K562 (cell line): ENCODE results near the gene PLPP4.

ENCODE experiments used
- CBX5 ChIP-seq: IDR thresholded peaks from 2 replicates; pipeline ENCODE4 v1.6.1; 2014; ENCODE audit warnings: low read depth, borderline replicate concordance
- CTCF ChIP-seq, 3 experiments: IDR thresholded peaks in 2 of 3; conservative IDR thresholded peaks in 1 of 3; 2 replicates each; pipeline ENCODE4 v1.5.1; 2011 to 2012; ENCODE audit warnings: low read length in 3 of 3, mild to moderate bottlenecking in 3 of 3, control low read depth in 2 of 3, improper control_type of control experiment in 1 of 3, inconsistent platforms in 1 of 3, low read depth in 1 of 3, mixed read lengths in 1 of 3, moderate library complexity in 1 of 3; ENCODE audit not compliant: insufficient read depth in 2 of 3
- ESRRA ChIP-seq: fragments of 450-650 bp; IDR thresholded peaks from 2 replicates; pipeline ENCODE4 v1.6.1; 2014; ENCODE audit warnings: low read depth, mild to moderate bottlenecking, moderate library complexity, borderline replicate concordance
- ETS1 ChIP-seq: conservative IDR thresholded peaks from 2 replicates; pipeline ENCODE4 v1.6.1; 2011; ENCODE audit warnings: low read depth, mild to moderate bottlenecking, low read length; ENCODE audit not compliant: control insufficient read depth
- JUND ChIP-seq, 2 experiments: IDR thresholded peaks; 2 replicates in 1 of 2; 3 replicates in 1 of 2; pipeline ENCODE4 v1.6.1; 2011; ENCODE audit warnings: borderline replicate concordance in 2 of 2, low read depth in 2 of 2, low read length in 2 of 2, improper control_type of control experiment in 1 of 2, missing biosample characterization in 1 of 2, missing genetic modification characterization in 1 of 2, missing genetic modification reagents in 1 of 2
- PHB2 ChIP-seq: fragments of 450-650 bp; IDR thresholded peaks from 2 replicates; pipeline ENCODE4 v1.6.1; 2017; ENCODE audit warnings: low read depth
- RBFOX2 ChIP-seq: fragments of 200-400 bp; formaldehyde crosslinking; IDR thresholded peaks from 2 replicates; pipeline ENCODE4 v1.6.1; 2017; ENCODE audit warnings: low read depth, mild to moderate bottlenecking, low read length, moderate library complexity
- SMC3 ChIP-seq: conservative IDR thresholded peaks from 2 replicates; pipeline ENCODE4 v1.6.1; 2011; ENCODE audit warnings: low read depth, low read length, improper control_type of control experiment; ENCODE audit not compliant: insufficient read depth
- TCF7L2 ChIP-seq: fragments of 150-350 bp; IDR thresholded peaks from 2 replicates; pipeline ENCODE4 v1.6.1; 2016; ENCODE audit warnings: low read depth, mild to moderate bottlenecking, low read length, moderate library complexity
- USF2 ChIP-seq: sonication (generic); formaldehyde crosslinking; IDR thresholded peaks from 2 replicates; pipeline ENCODE4 v1.5.0; 2020; ENCODE audit warnings: missing genetic modification reagents

GRCh38 chr10:120492346-120492745, 35.3 kb downstream of the PLPP4 start:
- TF ChIP-seq JUND (IDR thresholded peaks at IDR 0.05; ENCODE audit: borderline replicate concordance, low read depth, low read length) (no peak), JUND (tag; IDR thresholded peaks at IDR 0.05; ENCODE audit: borderline replicate concordance, low read depth, low read length) (no peak), ETS1 (no peak), PHB2 (no peak), USF2 (CRISPR knock-in tag) (no peak), SMC3 (no peak), TCF7L2 (no peak), ESRRA (no peak), CTCF (IDR thresholded peaks at IDR 0.05 in 2 of 3, conservative IDR thresholded peaks at IDR 0.05 in 1 of 3; ENCODE audit: insufficient read depth in 2 of 3, low read depth in 1 of 3, low read length in 3 of 3) (no peak), RBFOX2 (no peak), CBX5 (no peak)
